GM20000 (cell line): ENCODE measurements around the gene PLEKHM2.

Experiments
- DNase-seq: peaks from one replicate; pipeline ENCODE4 v3.0.0; 2012; ENCODE audit warnings: low spot score
- TF ChIP-seq, protein P1 (sequence below): IDR thresholded peaks from 2 replicates; pipeline ENCODE4 v1.5.1; 2012; ENCODE audit warnings: mild to moderate bottlenecking, control low read depth; ENCODE audit errors: extremely low read depth, missing control alignments

Gene PLEKHM2

DNA sequence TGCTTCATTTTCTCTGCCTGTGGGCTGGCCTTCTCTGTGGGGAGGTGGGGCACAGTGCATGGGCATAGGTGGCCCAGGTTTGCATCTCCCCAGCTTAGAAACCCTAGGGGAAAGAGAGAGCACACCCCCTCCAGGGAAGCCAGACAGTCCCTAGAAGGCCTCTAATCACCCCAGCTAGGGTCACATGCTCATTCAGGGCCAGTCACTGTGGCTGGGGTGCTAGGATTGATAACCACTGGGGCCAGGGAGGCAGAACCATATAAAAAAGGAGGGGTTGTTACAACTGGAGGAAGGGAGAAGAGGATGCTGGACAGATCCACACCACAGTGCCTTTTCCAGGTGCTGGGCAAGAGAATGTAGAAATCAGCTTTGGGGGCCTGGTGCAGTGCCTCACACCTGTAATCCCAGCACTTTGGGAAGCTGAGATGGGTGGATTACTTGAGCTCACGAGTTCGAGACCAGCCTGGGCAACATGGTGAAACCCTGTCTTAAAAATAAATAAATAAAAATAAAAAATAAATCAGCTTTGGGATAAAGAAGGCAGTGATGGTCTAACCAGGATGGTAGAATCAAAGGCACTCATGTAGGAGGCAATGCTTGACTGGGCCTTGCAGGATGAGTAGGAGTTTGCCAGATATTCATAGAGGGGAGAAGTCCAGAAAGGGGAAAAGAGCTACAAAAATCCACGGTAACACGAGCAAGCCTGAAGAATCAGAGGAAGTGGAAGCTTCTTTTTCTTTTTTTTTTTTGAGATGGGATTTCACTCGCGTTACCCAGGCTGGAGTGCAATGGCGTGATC, 94.0 kb downstream of the PLEKHM2 start:
- no peak for DNase-seq
- TF ChIP-seq, protein P1, sequence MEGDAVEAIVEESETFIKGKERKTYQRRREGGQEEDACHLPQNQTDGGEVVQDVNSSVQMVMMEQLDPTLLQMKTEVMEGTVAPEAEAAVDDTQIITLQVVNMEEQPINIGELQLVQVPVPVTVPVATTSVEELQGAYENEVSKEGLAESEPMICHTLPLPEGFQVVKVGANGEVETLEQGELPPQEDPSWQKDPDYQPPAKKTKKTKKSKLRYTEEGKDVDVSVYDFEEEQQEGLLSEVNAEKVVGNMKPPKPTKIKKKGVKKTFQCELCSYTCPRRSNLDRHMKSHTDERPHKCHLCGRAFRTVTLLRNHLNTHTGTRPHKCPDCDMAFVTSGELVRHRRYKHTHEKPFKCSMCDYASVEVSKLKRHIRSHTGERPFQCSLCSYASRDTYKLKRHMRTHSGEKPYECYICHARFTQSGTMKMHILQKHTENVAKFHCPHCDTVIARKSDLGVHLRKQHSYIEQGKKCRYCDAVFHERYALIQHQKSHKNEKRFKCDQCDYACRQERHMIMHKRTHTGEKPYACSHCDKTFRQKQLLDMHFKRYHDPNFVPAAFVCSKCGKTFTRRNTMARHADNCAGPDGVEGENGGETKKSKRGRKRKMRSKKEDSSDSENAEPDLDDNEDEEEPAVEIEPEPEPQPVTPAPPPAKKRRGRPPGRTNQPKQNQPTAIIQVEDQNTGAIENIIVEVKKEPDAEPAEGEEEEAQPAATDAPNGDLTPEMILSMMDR, result no peak
